VCaP (cell line): Measurements from ENCODE around the gene KCNJ9.

ENCODE experiments used
- H3K27ac ChIP-seq: fragments of 450-650 bp; 2 replicates; pipeline ENCODE4 v1.5.1; 2017
- TF ChIP-seq, protein P1 (sequence below): fragments of 450-650 bp; conservative IDR thresholded peaks from 2 replicates; pipeline ENCODE4 v1.5.1; 2017; ENCODE audit warnings: mild to moderate bottlenecking, moderate library complexity

KCNJ9 gene

DNA sequence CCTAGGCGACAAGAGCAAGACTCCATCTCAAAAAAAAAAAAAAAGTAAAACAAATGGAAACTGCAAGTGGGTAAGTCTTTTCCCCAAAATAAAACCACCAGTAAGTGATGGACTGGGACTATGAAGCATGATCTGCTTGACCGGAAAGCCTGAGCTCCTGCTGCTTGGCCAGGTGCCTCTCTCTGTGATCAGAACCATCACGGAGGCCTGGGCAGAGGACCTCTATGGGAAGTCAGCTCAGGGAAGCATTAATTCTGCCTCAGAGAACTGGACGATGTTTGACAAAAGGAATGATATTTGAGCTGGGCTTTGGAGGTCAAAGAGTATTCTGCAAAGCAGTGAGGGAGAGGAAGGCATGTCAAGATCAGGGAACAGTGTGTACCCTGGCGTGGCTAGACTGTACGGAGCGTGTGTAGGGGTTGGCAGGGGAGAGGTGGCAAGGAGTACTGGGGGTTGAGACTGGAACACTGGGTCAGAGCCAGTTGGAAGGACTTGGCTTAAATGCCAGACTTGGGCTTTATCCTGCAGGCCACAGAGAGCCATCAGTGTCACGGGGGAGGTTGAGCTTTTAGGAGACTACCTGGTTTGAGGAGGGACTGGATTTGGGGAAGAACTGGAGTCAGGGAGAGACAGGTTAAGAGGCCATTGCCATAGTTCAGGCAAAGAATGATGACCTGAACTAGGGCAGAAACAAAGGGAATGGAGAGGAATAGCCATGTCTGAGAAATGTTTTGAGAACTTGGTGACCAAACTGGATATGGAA, 50.6 kb downstream of the KCNJ9 start:
- peak overlapping the region; percentile 42 for H3K27ac ChIP-seq
- TF ChIP-seq, protein P1, sequence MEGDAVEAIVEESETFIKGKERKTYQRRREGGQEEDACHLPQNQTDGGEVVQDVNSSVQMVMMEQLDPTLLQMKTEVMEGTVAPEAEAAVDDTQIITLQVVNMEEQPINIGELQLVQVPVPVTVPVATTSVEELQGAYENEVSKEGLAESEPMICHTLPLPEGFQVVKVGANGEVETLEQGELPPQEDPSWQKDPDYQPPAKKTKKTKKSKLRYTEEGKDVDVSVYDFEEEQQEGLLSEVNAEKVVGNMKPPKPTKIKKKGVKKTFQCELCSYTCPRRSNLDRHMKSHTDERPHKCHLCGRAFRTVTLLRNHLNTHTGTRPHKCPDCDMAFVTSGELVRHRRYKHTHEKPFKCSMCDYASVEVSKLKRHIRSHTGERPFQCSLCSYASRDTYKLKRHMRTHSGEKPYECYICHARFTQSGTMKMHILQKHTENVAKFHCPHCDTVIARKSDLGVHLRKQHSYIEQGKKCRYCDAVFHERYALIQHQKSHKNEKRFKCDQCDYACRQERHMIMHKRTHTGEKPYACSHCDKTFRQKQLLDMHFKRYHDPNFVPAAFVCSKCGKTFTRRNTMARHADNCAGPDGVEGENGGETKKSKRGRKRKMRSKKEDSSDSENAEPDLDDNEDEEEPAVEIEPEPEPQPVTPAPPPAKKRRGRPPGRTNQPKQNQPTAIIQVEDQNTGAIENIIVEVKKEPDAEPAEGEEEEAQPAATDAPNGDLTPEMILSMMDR = no peak

DNA sequence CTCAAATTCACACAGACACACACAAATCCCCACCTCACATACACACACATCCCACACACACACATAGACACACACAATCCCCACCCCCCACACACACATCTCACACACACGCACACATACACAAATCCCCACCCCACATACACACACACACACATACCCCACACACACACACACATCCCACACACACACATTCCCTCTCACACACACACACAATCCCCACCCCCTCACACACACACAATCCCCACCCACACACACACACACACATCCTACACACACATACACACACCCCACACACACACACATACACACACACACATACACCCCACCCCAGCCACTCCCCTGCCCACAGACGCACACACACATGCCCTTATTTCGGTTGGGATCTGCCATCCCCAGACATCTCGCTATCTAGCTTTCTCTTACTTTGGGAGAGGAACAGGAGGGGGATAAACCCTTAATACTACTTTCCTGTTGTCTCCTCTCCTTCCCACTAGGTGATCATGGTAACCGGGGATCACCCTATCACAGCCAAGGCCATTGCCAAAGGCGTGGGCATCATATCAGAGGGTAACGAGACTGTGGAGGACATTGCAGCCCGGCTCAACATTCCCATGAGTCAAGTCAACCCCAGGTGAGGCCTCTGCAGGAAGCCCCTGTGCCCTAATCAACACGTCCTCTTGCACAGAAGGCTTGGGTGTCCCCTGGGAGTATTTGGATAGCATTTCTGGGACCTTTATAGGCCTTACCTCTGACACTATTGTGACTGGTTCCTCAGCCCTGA, 52.8 kb downstream of the KCNJ9 start:
- H3K27ac ChIP-seq = no peak overlapping the region
- TF ChIP-seq, protein P1 = no peak

- TF ChIP-seq, protein P1 = no peak
- H3K27ac ChIP-seq = no peak overlapping the region
These were observed 53.6 kb downstream of the KCNJ9 start for GRCh38 chr1:160134791-160135572.

- TF ChIP-seq, protein P1 = no peak
- H3K27ac ChIP-seq = no peak overlapping the region
These were observed 55.0 kb downstream of the KCNJ9 start for GRCh38 chr1:160136121-160136925.

- TF ChIP-seq, protein P1 = no peak
- H3K27ac ChIP-seq = no peak overlapping the region
These were observed 55.5 kb downstream of the KCNJ9 start for GRCh38 chr1:160136926-160137200.

DNA sequence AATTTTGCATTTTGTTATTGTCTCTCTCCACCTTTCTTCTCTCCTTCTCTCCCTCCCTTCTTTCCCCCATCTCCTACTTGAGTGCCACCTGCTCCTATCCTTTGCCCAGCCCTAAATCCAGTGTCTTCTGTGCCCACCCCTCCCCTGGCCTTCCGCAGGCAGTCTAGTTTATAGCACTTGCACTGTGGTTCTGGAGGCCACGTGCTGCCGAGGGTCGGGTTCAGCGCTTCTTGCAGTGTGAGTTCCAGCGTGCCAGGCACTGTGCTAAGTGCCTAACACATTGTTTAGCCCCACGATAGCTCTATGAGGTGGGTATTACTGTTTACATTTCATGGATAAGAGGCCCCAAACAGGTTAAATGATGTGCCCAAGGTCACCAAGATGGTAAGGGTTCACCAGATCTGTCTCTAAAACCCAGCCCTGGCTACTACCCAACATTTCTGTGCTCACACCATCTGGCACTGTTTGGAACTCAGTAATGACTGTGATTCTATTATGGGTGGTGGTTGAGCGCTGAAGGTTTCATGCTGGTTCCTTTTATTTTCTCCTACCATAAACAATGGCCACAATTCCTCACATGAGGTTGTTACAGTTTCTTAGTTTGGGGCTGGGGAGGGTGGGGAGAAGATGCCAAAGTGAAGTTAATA, 56.0 kb downstream of the KCNJ9 start:
- H3K27ac ChIP-seq = no peak overlapping the region
- TF ChIP-seq, protein P1 = no peak
